Endothelial cell of umbilical vein (primary cell): ENCODE results near the gene WDR38. TPM values are rescaled to one million over a fixed set of nuclear protein-coding genes. Genes with fewer than 3 reads are reported as not detected.

ENCODE experiments used
- BruUV-seq: library from RNA; stranded (reverse); fragments of 400-500 nt; replicated peaks from 2 replicates; lab custom pipeline; 2021; lab: Mats Ljungman, UMichigan
- CTCF ChIA-PET: fragments of 300-600, 350-600 bp; sonication (Branson Sonifier 250); formaldehyde crosslinking; loops from one replicate; lab custom pipeline; 2021; ENCODE audit warnings: antibody characterized with exemption, inconsistent platforms; lab: Charles Lee
- POLR2A ChIA-PET: fragments of 300-600, 350-600 bp; sonication (Branson Sonifier 250); formaldehyde crosslinking; loops from one replicate; lab custom pipeline; 2021; ENCODE audit warnings: antibody characterized with exemption, inconsistent platforms; lab: Charles Lee
- DNase-seq: peaks from one replicate; pipeline ENCODE4 v3.0.0-alpha.2; 2011; ENCODE audit warnings: low read depth, low spot score
- FAIRE-seq: peaks from 2 replicates; lab custom pipeline; 2011; peaks lifted over from hg19 to GRCh38; lab: Jason Lieb, UNC
- H2AFZ ChIP-seq: 2 replicates; pipeline ENCODE4 v1.6.0; 2012; ENCODE audit warnings: low read depth, low read length, control low read depth, inconsistent platforms
- H3K27ac ChIP-seq: 2 replicates; pipeline ENCODE4 v1.5.1; 2011; ENCODE audit warnings: low read depth, mild to moderate bottlenecking, control low read depth, low read length, moderate library complexity; ENCODE audit not compliant: insufficient read depth
- H3K27me3 ChIP-seq, 2 experiments: 2 replicates each; pipeline versions ENCODE4 v1.6.0 to v1.6.1; 2011; ENCODE audit warnings: low read length in 2 of 2, mixed read lengths in 1 of 2; ENCODE audit not compliant: control insufficient read depth in 2 of 2, insufficient read depth in 2 of 2
- H3K36me3 ChIP-seq, 2 experiments: 2 replicates in 1 of 2; 3 replicates in 1 of 2; pipeline ENCODE4 v1.5.1; 2011; ENCODE audit warnings: low read length in 2 of 2, mild to moderate bottlenecking in 1 of 2, moderate library complexity in 1 of 2; ENCODE audit not compliant: control insufficient read depth in 2 of 2, insufficient read depth in 2 of 2; ENCODE audit errors: extremely low read depth in 1 of 2
- H3K4me1 ChIP-seq: 3 replicates; pipeline ENCODE4 v1.5.1; 2011; ENCODE audit warnings: mild to moderate bottlenecking, low read length; ENCODE audit not compliant: control insufficient read depth, insufficient read depth; ENCODE audit errors: extremely low read depth
- H3K4me2 ChIP-seq: 2 replicates; pipeline ENCODE4 v1.6.1; 2011; ENCODE audit warnings: low read length, control low read depth, mixed read lengths; ENCODE audit not compliant: insufficient read depth
- H3K4me3 ChIP-seq, 3 experiments: fragments of 200-600 bp in 1 of 3; sonication (generic), shearing (Covaris generic) in 1 of 3; replicated peaks in 1 of 3; 2 replicates each; pipeline ENCODE4 v1.5.1; 2011 to 2016; ENCODE audit warnings: control low read depth in 3 of 3, low read length in 3 of 3, mild to moderate bottlenecking in 2 of 3, inconsistent platforms in 1 of 3, low read depth in 1 of 3, moderate library complexity in 1 of 3; ENCODE audit not compliant: insufficient read depth in 1 of 3
- H3K79me2 ChIP-seq: 2 replicates; pipeline ENCODE4 v1.6.0; 2012; ENCODE audit warnings: low read length, inconsistent platforms; ENCODE audit not compliant: control insufficient read depth, insufficient read depth
- H3K9ac ChIP-seq: replicated peaks from 2 replicates; pipeline ENCODE3; 2011; ENCODE audit warnings: low read length, control low read depth; ENCODE audit not compliant: insufficient read depth; ENCODE audit errors: extremely low read depth
- H3K9me1 ChIP-seq: replicated peaks from 3 replicates; pipeline ENCODE4 v1.6.0; 2011; ENCODE audit warnings: mild to moderate bottlenecking, low read length; ENCODE audit not compliant: control insufficient read depth, insufficient read depth; ENCODE audit errors: extremely low read depth
- H3K9me3 ChIP-seq: replicated peaks from 2 replicates; pipeline ENCODE4 v1.5.1; 2012; ENCODE audit warnings: low read length, inconsistent platforms; ENCODE audit not compliant: control insufficient read depth, insufficient read depth
- H4K20me1 ChIP-seq: replicated peaks from 2 replicates; pipeline ENCODE3; 2011; ENCODE audit warnings: mild to moderate bottlenecking, low read length; ENCODE audit not compliant: control insufficient read depth, insufficient read depth; ENCODE audit errors: extremely low read depth
- EZH2 ChIP-seq: IDR thresholded peaks from 2 replicates; pipeline ENCODE4 v1.6.1; 2012; ENCODE audit warnings: borderline replicate concordance, low read depth, mild to moderate bottlenecking, moderate library complexity, low read length, inconsistent platforms; ENCODE audit not compliant: severe bottlenecking
- FOS ChIP-seq: IDR thresholded peaks from 2 replicates; pipeline ENCODE4 v1.6.1; 2011; ENCODE audit warnings: mild to moderate bottlenecking, low read length, moderate library complexity, borderline replicate concordance; ENCODE audit not compliant: insufficient read depth
- GATA2 ChIP-seq: IDR thresholded peaks from 2 replicates; pipeline ENCODE4 v1.7.0; 2011; ENCODE audit warnings: low read depth, mild to moderate bottlenecking, moderate library complexity, mixed read lengths, low read length; ENCODE audit not compliant: insufficient read length, insufficient read depth
- JUN ChIP-seq: IDR thresholded peaks from 2 replicates; pipeline ENCODE4 v1.6.1; 2011; ENCODE audit warnings: borderline replicate concordance, low read depth; ENCODE audit not compliant: insufficient read length, insufficient read depth
- MYC ChIP-seq: IDR thresholded peaks from one replicate; pipeline ENCODE4 v1.6.1; 2011; ENCODE audit warnings: mild to moderate bottlenecking, low read depth, low read length
- POLR2A ChIP-seq: IDR thresholded peaks from 2 replicates; pipeline ENCODE4 v1.6.1; 2012; ENCODE audit warnings: low read depth, mild to moderate bottlenecking, control low read depth, low read length
- POLR2AphosphoS5 ChIP-seq: IDR thresholded peaks from 2 replicates; pipeline ENCODE4 v1.6.1; 2012; ENCODE audit warnings: low read depth, mild to moderate bottlenecking, control low read depth, low read length, moderate library complexity; ENCODE audit not compliant: insufficient read depth
- dilution Hi-C: fragments of 300-500 bp; cut with MboI; formaldehyde crosslinking; loops from one replicate; pipeline ENCODE4 v1.15.0; 2019; ENCODE audit warnings: low sequenced_read_pairs; ENCODE audit not compliant: extremely low pct_ligation_motif_present
- intact Hi-C: fragments of 100-400 bp; cut with micrococcal nuclease; formaldehyde crosslinking; loops from one replicate; pipeline ENCODE4 v1.10.0; 2022
- polyA plus RNA-seq, 4 experiments: library from polyadenylated mRNA; depleted of rRNA in 3 of 4; stranded (reverse) in 3 of 4; unstranded in 1 of 4; fragments of >200 nt; gene quantifications; 2 replicates each; pipeline versions ENCODE4 v1.2.1 to v1.2.3, GENCODE V29; 2011 to 2012; ENCODE audit warnings: missing spikeins in 1 of 4
- total RNA-seq: library from RNA; stranded (reverse); gene quantifications from 2 replicates; pipeline ENCODE4 v1.2.3, GENCODE V29; 2021
- TF ChIP-seq, protein P1 (sequence below): IDR thresholded peaks from 2 replicates; pipeline ENCODE4 v1.6.1; 2011; ENCODE audit not compliant: insufficient read depth, insufficient read length
- TF ChIP-seq, protein P2 (sequence below), 2 donors: IDR thresholded peaks; 1 replicate in 1 of 2; 2 replicates in 1 of 2; pipeline ENCODE4 v1.5.1; 2011; ENCODE audit warnings: low read length in 2 of 2, mild to moderate bottlenecking in 2 of 2, moderate library complexity in 2 of 2, control low read depth in 1 of 2, inconsistent platforms in 1 of 2, low read depth in 1 of 2; ENCODE audit not compliant: insufficient read depth in 1 of 2; ENCODE audit errors: extremely low read depth in 1 of 2

The WDR38 gene
- total and polyA plus RNA-seq, 2 donors (not counting 3 experiments of a cell fraction or from before 2014, with no cell fraction given) = not detected

DNA sequence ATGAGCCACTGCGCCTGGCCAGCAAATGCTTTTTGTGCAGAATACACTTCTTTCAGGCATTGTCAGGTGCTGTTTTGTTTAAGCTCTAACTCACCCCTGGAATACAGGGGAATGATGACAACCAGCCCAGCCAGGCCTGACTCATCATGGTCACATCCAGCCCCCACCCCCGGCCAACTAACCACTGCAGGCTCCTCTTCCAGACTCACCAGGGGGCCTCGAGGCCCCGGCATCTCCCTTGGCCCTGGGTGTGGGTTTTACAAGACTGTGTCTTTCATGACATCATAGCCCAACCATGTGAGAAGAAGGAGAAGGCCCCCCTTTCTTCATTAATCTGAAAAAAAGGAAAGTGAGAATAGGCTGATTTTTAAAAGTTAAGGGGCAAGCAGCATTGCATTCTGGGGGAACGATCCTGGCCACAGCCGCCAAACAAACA, 40.8 kb upstream of the WDR38 start:
- BruUV-seq = no TSS peak
- POLR2A ChIA-PET = no interaction called here

More for the DNA sequence above, 40.8 kb upstream of the WDR38 start:
- DNase-seq (no peak), FAIRE-seq (no peak)
- Histone ChIP-seq H3K9ac (no peak overlapping the region), H3K27me3 (no peaks in the 10 kb centered on the region), H3K4me2 (no peak overlapping the region), H3K27ac (no peak overlapping the region), H2AFZ (no peak overlapping the region), H3K9me1 (no peaks in the 10 kb centered on the region), H3K79me2 (no peaks in the 10 kb centered on the region), H3K4me3 (no peak overlapping the region), H3K4me1 (no peaks in the 10 kb centered on the region), H3K36me3 (no peaks in the 10 kb centered on the region), H4K20me1 (no peaks in the 10 kb centered on the region), H3K9me3 (no peaks in the 10 kb centered on the region)
- CTCF ChIA-PET = interaction anchor here (1.6 kb wide), 1 partner anchor 41 kb away, joined by 7 read pairs; the partner anchor contains the start of gene WDR38
- dilution Hi-C loops (no loop called here), intact Hi-C loops (no loop called here)
- TF ChIP-seq MYC = no peak
- no peak for TF ChIP-seq POLR2A
- TF ChIP-seq EZH2 = no peak
- TF ChIP-seq FOS = no peak
- TF ChIP-seq GATA2 = no peak
- TF ChIP-seq, protein P1, sequence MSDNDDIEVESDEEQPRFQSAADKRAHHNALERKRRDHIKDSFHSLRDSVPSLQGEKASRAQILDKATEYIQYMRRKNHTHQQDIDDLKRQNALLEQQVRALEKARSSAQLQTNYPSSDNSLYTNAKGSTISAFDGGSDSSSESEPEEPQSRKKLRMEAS = no peak
- no peak for TF ChIP-seq POLR2AphosphoS5
- TF ChIP-seq, protein P2, sequence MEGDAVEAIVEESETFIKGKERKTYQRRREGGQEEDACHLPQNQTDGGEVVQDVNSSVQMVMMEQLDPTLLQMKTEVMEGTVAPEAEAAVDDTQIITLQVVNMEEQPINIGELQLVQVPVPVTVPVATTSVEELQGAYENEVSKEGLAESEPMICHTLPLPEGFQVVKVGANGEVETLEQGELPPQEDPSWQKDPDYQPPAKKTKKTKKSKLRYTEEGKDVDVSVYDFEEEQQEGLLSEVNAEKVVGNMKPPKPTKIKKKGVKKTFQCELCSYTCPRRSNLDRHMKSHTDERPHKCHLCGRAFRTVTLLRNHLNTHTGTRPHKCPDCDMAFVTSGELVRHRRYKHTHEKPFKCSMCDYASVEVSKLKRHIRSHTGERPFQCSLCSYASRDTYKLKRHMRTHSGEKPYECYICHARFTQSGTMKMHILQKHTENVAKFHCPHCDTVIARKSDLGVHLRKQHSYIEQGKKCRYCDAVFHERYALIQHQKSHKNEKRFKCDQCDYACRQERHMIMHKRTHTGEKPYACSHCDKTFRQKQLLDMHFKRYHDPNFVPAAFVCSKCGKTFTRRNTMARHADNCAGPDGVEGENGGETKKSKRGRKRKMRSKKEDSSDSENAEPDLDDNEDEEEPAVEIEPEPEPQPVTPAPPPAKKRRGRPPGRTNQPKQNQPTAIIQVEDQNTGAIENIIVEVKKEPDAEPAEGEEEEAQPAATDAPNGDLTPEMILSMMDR (IDR thresholded peaks at IDR 0.05; ENCODE audit: extremely low read depth in 1 of 2, insufficient read depth in 1 of 2, low read depth in 1 of 2, low read length in 2 of 2) = no peak
- no peak for TF ChIP-seq JUN
